IgD-negative memory B cell (primary cell): ENCODE measurements around the gene PLCXD1. TPM values are rescaled to one million over a fixed set of nuclear protein-coding genes. Genes with fewer than 3 reads are reported as not detected.
A peak's percentile ranks its signal among the peaks of the same experiment; 100 is the strongest.
"Not testable (repeated sequence)": the region's sequence is repeated elsewhere in the genome, so short reads cannot be mapped to it uniquely, and the experiment has no call there.

ENCODE experiments used
- H3K27ac Mint-ChIP-seq, 3 donors: one replicate each; pipeline ENCODE4 v1.8.0; 2020 to 2022; ENCODE audit warnings: mild to moderate bottlenecking in 3 of 3, mixed read lengths in 3 of 3, moderate library complexity in 1 of 3
- H3K27me3 Mint-ChIP-seq: one replicate; pipeline ENCODE4 v1.8.0; 2021; ENCODE audit warnings: mixed read lengths
- H3K36me3 Mint-ChIP-seq: one replicate; pipeline ENCODE4 v1.8.0; 2020; ENCODE audit warnings: mild to moderate bottlenecking, mixed read lengths
- H3K4me1 Mint-ChIP-seq, 3 donors: one replicate each; pipeline ENCODE4 v1.8.0; 2020 to 2022; ENCODE audit warnings: mixed read lengths in 3 of 3, mild to moderate bottlenecking in 1 of 3
- H3K4me3 Mint-ChIP-seq, 4 donors: one replicate each; pipeline ENCODE4 v1.8.0; 2020 to 2022; ENCODE audit warnings: mild to moderate bottlenecking in 4 of 4, mixed read lengths in 4 of 4, moderate library complexity in 3 of 4
- H3K9me3 Mint-ChIP-seq, 3 donors: one replicate each; pipeline ENCODE4 v1.8.0; 2020 to 2021; ENCODE audit warnings: mixed read lengths in 3 of 3, mild to moderate bottlenecking in 1 of 3
- polyA plus RNA-seq: library from polyadenylated mRNA; unstranded; fragments of 300-500 nt; fragmentation: Illumina TruSeq; gene quantifications from one replicate; pipeline ENCODE4 v1.2.3, GENCODE V29; 2021

PLCXD1 gene
- polyA plus RNA-seq = 10.3 TPM

- no peaks in the 10 kb centered on the region for H3K9me3 Mint-ChIP-seq
- H3K27ac Mint-ChIP-seq = peak within 1 kb of the TSS in 2 of 3 donors; percentile 51 to 62
- H3K4me1 Mint-ChIP-seq = peaks cover 4 to 6% (median 6%) of the 10 kb centered on the region in 3 donors
- H3K36me3 Mint-ChIP-seq = peaks cover 2% of the 10 kb centered on the region
- H3K4me3 Mint-ChIP-seq = peak within 1 kb of the TSS; percentile 52 to 92 (median 79)
- no peaks in the 10 kb centered on the region for H3K27me3 Mint-ChIP-seq
Observed at GRCh38 chrX:281166-281999, at the start of gene PLCXD1. Gene PLCXD1 (plus strand): TSS chrX:281381. CDS start chrX:284188, 2,807 bp downstream.

GRCh38 chrX:231637-232277, 49.4 kb upstream of the PLCXD1 start:
- not testable (repeated sequence) for H3K36me3 Mint-ChIP-seq, H3K4me1 Mint-ChIP-seq, H3K4me3 Mint-ChIP-seq, H3K27ac Mint-ChIP-seq, H3K27me3 Mint-ChIP-seq, H3K9me3 Mint-ChIP-seq

DNA sequence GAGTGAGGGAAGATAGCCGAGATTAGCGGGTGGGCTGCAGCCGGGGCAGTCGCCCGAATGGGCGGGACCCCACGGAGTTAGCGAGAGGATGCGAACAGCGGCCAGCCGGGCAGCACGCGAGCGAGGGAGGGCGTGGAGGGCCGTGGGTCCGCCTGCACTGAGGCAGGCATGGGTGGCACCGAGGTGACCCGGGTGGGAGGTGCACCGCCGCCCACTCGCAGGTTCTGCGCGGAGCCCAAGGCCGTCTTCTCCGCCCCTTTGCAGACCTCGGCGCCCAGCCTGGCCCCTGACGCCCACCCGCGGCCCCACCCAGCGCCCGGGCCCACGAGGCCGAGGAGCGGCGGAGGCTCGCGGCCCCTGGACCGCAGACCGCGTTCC, 48.9 kb upstream of the PLCXD1 start:
- H3K27ac Mint-ChIP-seq, H3K9me3 Mint-ChIP-seq, H3K4me3 Mint-ChIP-seq, H3K27me3 Mint-ChIP-seq, H3K36me3 Mint-ChIP-seq, H3K4me1 Mint-ChIP-seq: not testable (repeated sequence)

GRCh38 chrX:236201-236600, 45.0 kb upstream of the PLCXD1 start:
- not testable (repeated sequence) for H3K9me3 Mint-ChIP-seq, H3K4me3 Mint-ChIP-seq, H3K4me1 Mint-ChIP-seq, H3K27ac Mint-ChIP-seq, H3K27me3 Mint-ChIP-seq, H3K36me3 Mint-ChIP-seq

- Mint-ChIP-seq H3K9me3 (peaks cover 0 to 10% (median 6%) of the 10 kb centered on the region in 3 donors), H3K27me3 (no peaks in the 10 kb centered on the region), H3K27ac (peak overlapping the region; percentile 11 to 88 (median 40)), H3K36me3 (peaks cover 5% of the 10 kb centered on the region), H3K4me1 (peaks cover 0 to 13% (median 8%) of the 10 kb centered on the region in 3 donors), H3K4me3 (peak overlapping the region; percentile 72 to 90 (median 80))
Observed at GRCh38 chrX:250965-251364, 30.2 kb upstream of the PLCXD1 start.

GRCh38 chrX:251396-252243, 29.6 kb upstream of the PLCXD1 start:
- not testable (repeated sequence) for H3K36me3 Mint-ChIP-seq, H3K9me3 Mint-ChIP-seq, H3K27me3 Mint-ChIP-seq
- peak overlapping the region; percentile 72 to 90 (median 80) for H3K4me3 Mint-ChIP-seq
- peaks cover 0 to 13% (median 8%) of the 10 kb centered on the region in 3 donors for H3K4me1 Mint-ChIP-seq
- H3K27ac Mint-ChIP-seq = peak overlapping the region; percentile 11 to 82 (median 40)

DNA sequence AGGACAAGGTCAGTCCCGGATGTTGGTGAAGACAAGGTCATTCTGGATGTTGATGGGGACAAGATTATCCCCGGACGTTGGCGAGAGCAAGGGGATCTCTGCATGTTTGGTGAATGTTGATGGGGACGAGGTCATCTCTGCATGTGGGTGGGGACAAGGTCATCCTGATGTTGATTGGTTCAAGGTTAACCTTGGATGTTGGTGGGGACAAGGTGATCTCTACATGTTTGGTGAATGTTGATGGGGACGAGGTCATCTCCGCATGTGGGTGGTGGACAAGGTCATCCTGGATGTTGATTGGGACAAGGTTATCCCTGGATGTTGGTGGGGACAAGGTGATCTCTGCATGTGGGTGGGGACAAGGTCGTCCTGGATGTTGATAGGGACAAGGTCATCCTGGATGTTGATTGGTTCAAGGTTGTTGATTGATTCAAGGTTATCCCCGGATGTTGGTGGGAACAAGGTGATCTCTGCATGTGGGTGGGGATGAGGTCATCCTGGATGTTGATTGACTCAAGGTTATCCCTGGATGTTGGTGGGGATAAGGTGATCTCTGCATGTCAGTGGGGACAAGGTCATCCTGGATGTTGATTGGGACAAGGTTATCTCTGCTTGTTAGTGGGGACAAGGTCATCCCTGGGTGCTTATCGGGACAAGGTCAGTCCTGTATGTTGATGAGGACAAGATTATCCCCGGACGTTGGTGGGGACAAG, 28.8 kb upstream of the PLCXD1 start:
- Mint-ChIP-seq H3K9me3 (peaks cover 0 to 10% (median 6%) of the 10 kb centered on the region in 3 donors), H3K27me3 (no peaks in the 10 kb centered on the region), H3K36me3 (peaks cover 5% of the 10 kb centered on the region), H3K4me1 (peaks cover 0 to 13% (median 8%) of the 10 kb centered on the region in 3 donors), H3K4me3 (peak overlapping the region; percentile 2 to 78 (median 42)), H3K27ac (peak overlapping the region in 1 of 3 donors; percentile 33)

DNA sequence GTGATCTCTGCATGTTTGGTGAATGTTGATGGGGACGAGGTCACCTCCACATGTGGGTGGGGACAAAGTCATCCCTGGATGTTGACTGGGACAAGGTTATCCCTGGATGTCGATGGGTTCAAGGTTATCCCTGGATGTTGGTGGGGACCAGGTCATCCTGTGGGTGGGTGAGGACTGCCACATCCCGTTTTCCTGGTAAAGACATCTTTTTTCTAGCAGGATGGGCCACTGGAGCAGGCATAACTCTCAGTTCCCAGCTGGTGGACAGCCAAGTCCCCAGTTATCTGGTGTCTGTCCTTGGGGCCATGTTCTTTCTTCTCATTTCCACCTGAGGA, 28.3 kb upstream of the PLCXD1 start:
- peaks cover 0 to 13% (median 8%) of the 10 kb centered on the region in 3 donors for H3K4me1 Mint-ChIP-seq
- no peak overlapping the region for H3K27ac Mint-ChIP-seq
- H3K4me3 Mint-ChIP-seq = peak overlapping the region in 1 of 4 donors; percentile 30

DNA sequence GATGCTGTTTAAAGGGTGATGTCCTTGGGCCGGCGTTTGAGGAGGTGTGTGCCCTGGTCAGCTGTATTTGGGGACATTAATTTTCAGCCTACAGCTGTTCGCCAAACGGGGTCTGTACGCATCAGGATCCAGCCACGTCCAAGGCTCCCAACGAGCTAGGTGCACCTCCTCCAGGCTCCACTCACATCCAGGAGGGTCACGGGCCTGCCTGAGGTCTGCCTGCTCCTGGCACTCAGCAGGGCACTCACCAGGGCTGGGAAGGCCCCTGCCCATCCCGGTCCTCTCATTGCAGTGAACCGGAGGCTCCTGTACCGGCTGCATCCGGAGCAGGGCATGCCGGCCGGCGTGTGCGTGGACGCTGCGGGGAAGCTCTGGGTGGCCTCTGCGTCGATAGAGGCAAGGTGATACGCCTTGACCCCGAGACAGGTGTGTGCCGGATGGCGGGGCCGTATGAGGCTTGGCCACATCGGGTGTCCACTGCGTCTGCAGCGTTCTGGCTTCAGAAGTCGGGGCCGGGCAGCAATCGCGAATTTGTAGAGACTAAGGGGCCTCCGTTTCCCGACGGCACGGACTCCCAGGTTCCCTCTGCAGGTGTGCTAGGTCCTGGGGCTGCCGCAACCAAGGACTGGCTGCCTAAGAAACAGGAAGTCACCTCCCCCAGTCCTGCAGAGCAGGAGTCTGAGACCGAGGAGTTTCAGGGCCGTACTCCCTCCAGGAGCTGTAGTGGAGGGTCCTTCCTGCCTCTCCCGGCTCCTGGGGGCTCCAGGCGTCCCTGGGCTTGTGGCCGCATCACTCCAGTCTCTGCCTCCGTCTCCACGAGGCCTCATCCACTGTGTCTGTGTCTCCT, 27.5 kb upstream of the PLCXD1 start:
- no peaks in the 10 kb centered on the region for H3K27me3 Mint-ChIP-seq

More for the DNA sequence above, 28.3 kb upstream of the PLCXD1 start:
- peaks cover 0 to 10% (median 6%) of the 10 kb centered on the region in 3 donors for H3K9me3 Mint-ChIP-seq
- H3K27me3 Mint-ChIP-seq = no peaks in the 10 kb centered on the region
- H3K36me3 Mint-ChIP-seq = peaks cover 5% of the 10 kb centered on the region

GRCh38 chrX:254630-255215, 26.5 kb upstream of the PLCXD1 start:
- Mint-ChIP-seq H3K27ac (peak overlapping the region in 2 of 3 donors; percentile 50 to 63), H3K4me1 (peaks cover 0 to 13% (median 8%) of the 10 kb centered on the region in 3 donors), H3K36me3 (peaks cover 5% of the 10 kb centered on the region), H3K4me3 (peak overlapping the region in 1 of 4 donors; percentile 42), H3K9me3 (peaks cover 0 to 10% (median 6%) of the 10 kb centered on the region in 3 donors), H3K27me3 (no peaks in the 10 kb centered on the region)

More for the DNA sequence above, 27.5 kb upstream of the PLCXD1 start:
- H3K4me3 Mint-ChIP-seq = peak overlapping the region in 2 of 4 donors; percentile 42 to 67
- peaks cover 0 to 10% (median 6%) of the 10 kb centered on the region in 3 donors for H3K9me3 Mint-ChIP-seq
- peak overlapping the region in 1 of 3 donors; percentile 50 for H3K27ac Mint-ChIP-seq
- peaks cover 0 to 13% (median 8%) of the 10 kb centered on the region in 3 donors for H3K4me1 Mint-ChIP-seq
- peaks cover 5% of the 10 kb centered on the region for H3K36me3 Mint-ChIP-seq

DNA sequence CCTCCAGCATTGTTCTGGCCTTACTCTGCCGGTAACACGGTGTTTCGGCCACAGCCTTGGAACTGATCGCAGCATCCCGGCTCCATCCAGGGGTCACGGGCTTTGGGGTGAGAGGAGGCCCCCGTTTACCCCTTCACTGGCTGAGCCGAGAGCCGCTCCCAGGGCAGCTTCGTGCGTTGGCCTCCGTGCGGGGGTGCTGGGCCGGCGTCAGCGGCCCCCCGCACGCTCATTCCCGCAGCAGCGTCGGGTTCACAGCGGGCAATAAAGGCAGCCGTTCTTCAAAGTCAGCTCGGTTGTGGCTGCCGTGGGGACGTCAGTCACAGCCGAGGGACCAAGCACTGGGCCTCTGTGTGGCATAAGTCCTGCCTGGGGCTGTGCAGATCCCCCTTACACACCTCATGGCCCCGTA, 25.3 kb upstream of the PLCXD1 start:
- no peaks in the 10 kb centered on the region for H3K27me3 Mint-ChIP-seq
- H3K36me3 Mint-ChIP-seq = peaks cover 5% of the 10 kb centered on the region
- H3K9me3 Mint-ChIP-seq = peaks cover 0 to 10% (median 6%) of the 10 kb centered on the region in 3 donors
- H3K4me3 Mint-ChIP-seq = no peak overlapping the region
- H3K4me1 Mint-ChIP-seq = peaks cover 0 to 13% (median 11%) of the 10 kb centered on the region in 3 donors
- H3K27ac Mint-ChIP-seq = no peak overlapping the region

DNA sequence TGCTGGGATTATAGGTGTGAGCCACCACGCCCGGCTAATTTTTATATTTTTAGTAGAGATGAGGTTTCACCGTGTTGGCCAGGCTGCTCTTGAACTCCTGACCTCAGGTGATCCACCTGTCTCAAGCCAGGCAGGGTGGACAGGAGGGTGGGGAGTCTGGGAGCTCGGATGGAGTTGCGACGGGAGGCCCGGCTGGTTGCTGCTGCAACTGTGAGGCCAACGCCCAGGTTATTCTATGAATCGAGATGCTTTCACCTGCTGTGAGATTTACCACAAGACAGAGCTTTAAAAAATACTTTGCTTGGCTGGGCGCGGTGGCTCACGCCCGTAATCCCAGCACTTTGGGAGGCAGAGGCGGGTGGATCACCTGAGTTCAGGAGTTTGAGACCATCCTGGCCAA, 24.1 kb upstream of the PLCXD1 start:
- not testable (repeated sequence) for H3K4me3 Mint-ChIP-seq, H3K36me3 Mint-ChIP-seq, H3K9me3 Mint-ChIP-seq, H3K4me1 Mint-ChIP-seq, H3K27me3 Mint-ChIP-seq, H3K27ac Mint-ChIP-seq

- H3K27ac Mint-ChIP-seq = no peak overlapping the region
- no peaks in the 10 kb centered on the region for H3K27me3 Mint-ChIP-seq
- H3K36me3 Mint-ChIP-seq = peaks cover 2% of the 10 kb centered on the region
- no peak overlapping the region for H3K4me3 Mint-ChIP-seq
- H3K4me1 Mint-ChIP-seq = peaks cover 0 to 3% (median 0%) of the 10 kb centered on the region in 3 donors
- H3K9me3 Mint-ChIP-seq = peaks cover 0 to 3% (median under 1%) of the 10 kb centered on the region in 3 donors
Observed at GRCh38 chrX:257681-258289, 23.4 kb upstream of the PLCXD1 start.
